Right cardiac atrium (tissue), 5 donors: ENCODE measurements around the gene GPR176. TPM values are rescaled to one million over a fixed set of nuclear protein-coding genes. Genes with fewer than 3 reads are reported as not detected.

ENCODE experiments used
- ATAC-seq, 2 donors: fragments of 200-7000 bp; cut with Tn5 transposase; one replicate each; pipeline versions ENCODE4 v1.8.0 to v1.9.1; 2020; ENCODE audit warnings: moderate library complexity in 2 of 2, mild to moderate bottlenecking in 1 of 2
- DNase-seq, 3 donors: peaks; one replicate each; pipeline ENCODE4 v3.0.0-alpha.2; 2020
- H3K27ac ChIP-seq: one replicate; pipeline ENCODE4 v1.5.1; 2013; ENCODE audit warnings: mild to moderate bottlenecking, low read length, control low read depth, moderate library complexity
- H3K27me3 ChIP-seq: one replicate; pipeline ENCODE4 v1.6.1; 2013; ENCODE audit not compliant: control insufficient read depth, insufficient read depth
- H3K4me1 ChIP-seq: one replicate; pipeline ENCODE4 v1.6.1; 2013; ENCODE audit warnings: low read length; ENCODE audit not compliant: control insufficient read depth, insufficient read depth
- H3K4me3 ChIP-seq: one replicate; pipeline ENCODE4 v1.5.1; 2013; ENCODE audit warnings: low read length, control low read depth
- H3K9me3 ChIP-seq: one replicate; pipeline ENCODE4 v1.6.1; 2013; ENCODE audit warnings: low read length; ENCODE audit not compliant: control insufficient read depth
- WGBS: extraction: QIAGEN DNeasy Blood & Tissue Kit; methylation state at CpG from one replicate; pipeline ENCODE4 v1.1.7; 2013; 5-methylcytosine and 5-hydroxymethylcytosine counted together
- intact Hi-C, 4 donors: fragments of 100-400 bp; cut with DNase I; formaldehyde crosslinking; loops; one replicate each; pipeline versions ENCODE4 v1.11.0 to v1.14.0; 2022 to 2023
- polyA plus RNA-seq: library from polyadenylated mRNA; stranded (reverse); fragments of 200-250 nt; gene quantifications from one replicate; pipeline ENCODE4 v1.2.3, GENCODE V29; 2013
- total RNA-seq, 4 donors: library from RNA; stranded (reverse); fragmentation: NEBNext Ultra II Directional; extraction: Animal tissue kit (Norgen Biotek cat#: 25700); gene quantifications; one replicate each; pipeline ENCODE4 v1.2.1, GENCODE V29; 2021
- donor health status: healthy with polysubstance abuse.
- donor health status: DM: no; HTN: yes; CAD: no.
- donor health status: DM: no; HTN: no; CAD: no.
- donor health status: DM: no; HTN: yes; CAD: no; lungs with severe emphysema.
- donor health status: DM: yes; HTN: yes; CAD: no.

The GPR176 gene
- total and polyA plus RNA-seq, 5 donors: 1.4 to 3.9 (median 1.8) TPM

- no peak overlapping the region for H3K27ac ChIP-seq
- DNase-seq (no peak), ATAC-seq (no peak)
- intact Hi-C loops: loop anchor here in 1 of 4 donors (10.0 kb wide), 1 partner anchor 82 kb away; no protein-coding TSS in a partner anchor
- no peaks in the 10 kb centered on the region for H3K27me3 ChIP-seq
- no peaks in the 10 kb centered on the region for H3K9me3 ChIP-seq
- H3K4me3 ChIP-seq: no peak overlapping the region
- H3K4me1 ChIP-seq: peaks cover 3% of the 10 kb centered on the region
- 30% methylated on average over 4 of the region's 4 CpGs for WGBS
These were observed 127.2 kb downstream of the GPR176 start for GRCh38 chr15:39792844-39793335.

GRCh38 chr15:39792025-39792843 lies 127.8 kb downstream of the GPR176 start:
- DNase-seq (no peak), ATAC-seq (no peak)
- no peaks in the 10 kb centered on the region for H3K27me3 ChIP-seq
- no peak overlapping the region for H3K27ac ChIP-seq
- peaks cover 3% of the 10 kb centered on the region for H3K4me1 ChIP-seq
- intact Hi-C loops: loop anchor here in 1 of 4 donors (10.0 kb wide), 1 partner anchor 83 kb away; no protein-coding TSS in a partner anchor
- H3K9me3 ChIP-seq: no peaks in the 10 kb centered on the region
- WGBS: 60% methylated on average over 5 of the region's 5 CpGs
- no peak overlapping the region for H3K4me3 ChIP-seq

- intact Hi-C loops: loop anchor here in 2 of 4 donors (5.0 to 10.0 kb wide), 4 partner anchors 85 to 188 kb away; partner anchors contain the start of gene EIF2AK4 (in 1 of the 2)
These were observed 130.3 kb downstream of the GPR176 start for GRCh38 chr15:39789736-39790135.

GRCh38 chr15:39788800-39789565 lies 131.1 kb downstream of the GPR176 start:
- no peak for DNase-seq
- Histone ChIP-seq H3K4me3 (no peak overlapping the region), H3K27ac (no peak overlapping the region), H3K9me3 (no peaks in the 10 kb centered on the region), H3K4me1 (peaks cover 2% of the 10 kb centered on the region), H3K27me3 (no peaks in the 10 kb centered on the region)
- 76% methylated on average over 3 of the region's 3 CpGs for WGBS
- no peak for ATAC-seq
- intact Hi-C loops: loop anchor here in 2 of 4 donors (5.0 to 10.0 kb wide), 3 partner anchors 88 to 188 kb away; partner anchors contain the start of gene EIF2AK4 (in 1 of the 2)

More at GRCh38 chr15:39789736-39790135, 130.3 kb downstream of the GPR176 start:
- no peak for DNase-seq
- no peak for ATAC-seq
- H3K9me3 ChIP-seq: no peaks in the 10 kb centered on the region
- H3K27ac ChIP-seq: no peak overlapping the region
- H3K4me1 ChIP-seq: peaks cover 3% of the 10 kb centered on the region
- no peak overlapping the region for H3K4me3 ChIP-seq
- H3K27me3 ChIP-seq: no peaks in the 10 kb centered on the region
- WGBS: 77% methylated on average over 4 of the region's 4 CpGs

GRCh38 chr15:39788108-39788507 lies 132.0 kb downstream of the GPR176 start:
- Histone ChIP-seq H3K27ac (no peak overlapping the region), H3K27me3 (no peaks in the 10 kb centered on the region), H3K4me3 (no peak overlapping the region), H3K9me3 (no peaks in the 10 kb centered on the region), H3K4me1 (peaks cover 4% of the 10 kb centered on the region)
- intact Hi-C loops: loop anchor here in 2 of 4 donors (5.0 to 10.0 kb wide), 3 partner anchors 89 to 189 kb away; partner anchors contain the start of gene EIF2AK4 (in 1 of the 2)
- ATAC-seq (no peak), DNase-seq (no peak)
- WGBS: 62% methylated on average over 4 of the region's 4 CpGs

GRCh38 chr15:39787479-39787878 lies 132.6 kb downstream of the GPR176 start:
- no peaks in the 10 kb centered on the region for H3K27me3 ChIP-seq
- no peak overlapping the region for H3K27ac ChIP-seq
- DNase-seq (no peak), ATAC-seq (no peak)
- WGBS: 21% methylated on average over 1 of the region's 1 CpG
- no peak overlapping the region for H3K4me3 ChIP-seq
- intact Hi-C loops: loop anchor here in 2 of 4 donors (5.0 to 10.0 kb wide), 3 partner anchors 90 to 190 kb away; partner anchors contain the start of gene EIF2AK4 (in 1 of the 2)
- H3K9me3 ChIP-seq: no peaks in the 10 kb centered on the region
- peaks cover 4% of the 10 kb centered on the region for H3K4me1 ChIP-seq

- DNase-seq (no peak), ATAC-seq (no peak)
- 5% methylated on average over 5 of the region's 5 CpGs for WGBS
- Histone ChIP-seq H3K9me3 (no peaks in the 10 kb centered on the region), H3K4me1 (peaks cover 4% of the 10 kb centered on the region), H3K27ac (no peak overlapping the region), H3K4me3 (no peak overlapping the region), H3K27me3 (no peaks in the 10 kb centered on the region)
- intact Hi-C loops: loop anchor here in 2 of 4 donors (5.0 to 10.0 kb wide), 3 partner anchors 91 to 191 kb away; partner anchors contain the start of gene EIF2AK4 (in 1 of the 2)
These were observed 133.5 kb downstream of the GPR176 start for GRCh38 chr15:39786447-39787056.

- DNase-seq (no peak), ATAC-seq (no peak)
- intact Hi-C loops: loop anchor here in 2 of 4 donors (5.0 to 10.0 kb wide), 3 partner anchors 91 to 191 kb away; partner anchors contain the start of gene EIF2AK4 (in 1 of the 2)
- no peaks in the 10 kb centered on the region for H3K9me3 ChIP-seq
- H3K4me3 ChIP-seq: no peak overlapping the region
- H3K27me3 ChIP-seq: no peaks in the 10 kb centered on the region
- H3K27ac ChIP-seq: no peak overlapping the region
- H3K4me1 ChIP-seq: peaks cover 4% of the 10 kb centered on the region
- 83% methylated on average over 7 of the region's 7 CpGs for WGBS
These were observed 134.2 kb downstream of the GPR176 start for GRCh38 chr15:39785841-39786240.

GRCh38 chr15:39785139-39785538 lies 134.9 kb downstream of the GPR176 start:
- Histone ChIP-seq H3K27me3 (no peaks in the 10 kb centered on the region), H3K9me3 (no peaks in the 10 kb centered on the region), H3K4me3 (no peak overlapping the region), H3K27ac (no peak overlapping the region), H3K4me1 (peaks cover 4% of the 10 kb centered on the region)
- no peak for DNase-seq
- intact Hi-C loops: loop anchor here in 2 of 4 donors (5.0 to 10.0 kb wide), 3 partner anchors 92 to 192 kb away; partner anchors contain the start of gene EIF2AK4 (in 1 of the 2)
- ATAC-seq: no peak
- 76% methylated on average over 10 of the region's 10 CpGs for WGBS

GRCh38 chr15:39784638-39785037 lies 135.4 kb downstream of the GPR176 start:
- Histone ChIP-seq H3K4me3 (no peak overlapping the region), H3K27me3 (no peaks in the 10 kb centered on the region), H3K27ac (no peak overlapping the region), H3K4me1 (peaks cover 4% of the 10 kb centered on the region), H3K9me3 (no peaks in the 10 kb centered on the region)
- 76% methylated on average over 2 of the region's 2 CpGs for WGBS
- no peak for ATAC-seq
- intact Hi-C loops: loop anchor here in 2 of 4 donors (5.0 to 10.0 kb wide), 3 partner anchors 93 to 193 kb away; partner anchors contain the start of gene EIF2AK4 (in 1 of the 2)
- no peak for DNase-seq
